Astrocyte (in vitro differentiated cells and primary cell): Measurements from ENCODE around the gene ABHD18. TPM values are rescaled to one million over a fixed set of nuclear protein-coding genes. Genes with fewer than 3 reads are reported as not detected.
"Not testable (repeated sequence)": the region's sequence is repeated elsewhere in the genome, so short reads cannot be mapped to it uniquely, and the experiment has no call there.

Experiments
- DNase-seq: peaks from one replicate; pipeline ENCODE4 v3.0.0-alpha.2; 2010; ENCODE audit warnings: low read depth
- FAIRE-seq: peaks from 2 replicates; lab custom pipeline; 2011; peaks lifted over from hg19 to GRCh38; lab: Jason Lieb, UNC
- H2AFZ ChIP-seq: 2 replicates; pipeline ENCODE4 v1.6.0; 2012; ENCODE audit warnings: low read depth, low read length, inconsistent platforms
- H3K27ac ChIP-seq: 2 replicates; pipeline ENCODE4 v1.5.1; 2011; ENCODE audit warnings: low read depth, low read length, inconsistent platforms
- H3K27me3 ChIP-seq: 2 replicates; pipeline ENCODE4 v1.6.0; 2011; ENCODE audit warnings: low read length, inconsistent platforms; ENCODE audit not compliant: insufficient read depth
- H3K36me3 ChIP-seq: 2 replicates; pipeline ENCODE4 v1.5.1; 2011; ENCODE audit warnings: low read length, inconsistent platforms; ENCODE audit not compliant: insufficient read depth
- H3K4me1 ChIP-seq: 2 replicates; pipeline ENCODE4 v1.5.1; 2011; ENCODE audit warnings: low read length, inconsistent platforms; ENCODE audit not compliant: insufficient read depth
- H3K4me2 ChIP-seq: 2 replicates; pipeline ENCODE4 v1.6.0; 2012; ENCODE audit warnings: low read length, inconsistent platforms
- H3K4me3 ChIP-seq: 2 replicates; pipeline ENCODE4 v1.5.1; 2011; ENCODE audit warnings: low read depth, mild to moderate bottlenecking, low read length, inconsistent platforms; ENCODE audit not compliant: insufficient read depth
- H3K79me2 ChIP-seq: 2 replicates; pipeline ENCODE4 v1.6.0; 2012; ENCODE audit warnings: mild to moderate bottlenecking, low read length, inconsistent platforms; ENCODE audit not compliant: insufficient read depth
- H3K9ac ChIP-seq: 2 replicates; pipeline ENCODE4 v1.6.0; 2012; ENCODE audit warnings: mild to moderate bottlenecking, low read length, inconsistent platforms
- H3K9me3 ChIP-seq: 2 replicates; pipeline ENCODE4 v1.5.1; 2012; ENCODE audit warnings: low read depth, mild to moderate bottlenecking, low read length, inconsistent platforms; ENCODE audit not compliant: insufficient read depth
- H4K20me1 ChIP-seq: 2 replicates; pipeline ENCODE4 v1.6.0; 2012; ENCODE audit warnings: low read length, inconsistent platforms; ENCODE audit not compliant: insufficient read depth
- H3K27ac Mint-ChIP-seq: one replicate; pipeline ENCODE4 v1.8.0; 2021; ENCODE audit warnings: mild to moderate bottlenecking, mixed read lengths; ENCODE audit not compliant: unreplicated experiment
- H3K27me3 Mint-ChIP-seq: one replicate; pipeline ENCODE4 v1.8.0; 2021; ENCODE audit warnings: low read depth, mixed read lengths; ENCODE audit not compliant: unreplicated experiment
- H3K36me3 Mint-ChIP-seq: one replicate; pipeline ENCODE4 v1.8.0; 2021; ENCODE audit warnings: low read depth, mixed read lengths; ENCODE audit not compliant: unreplicated experiment
- H3K4me1 Mint-ChIP-seq: one replicate; pipeline ENCODE4 v1.8.0; 2021; ENCODE audit warnings: low read depth, mixed read lengths; ENCODE audit not compliant: unreplicated experiment
- H3K4me3 Mint-ChIP-seq: one replicate; pipeline ENCODE4 v1.8.0; 2021; ENCODE audit warnings: mild to moderate bottlenecking, moderate library complexity, mixed read lengths; ENCODE audit not compliant: unreplicated experiment
- H3K9me3 Mint-ChIP-seq: one replicate; pipeline ENCODE4 v1.8.0; 2021; ENCODE audit warnings: mild to moderate bottlenecking, mixed read lengths; ENCODE audit not compliant: unreplicated experiment
- EZH2 ChIP-seq: IDR thresholded peaks from 2 replicates; pipeline ENCODE4 v1.6.1; 2012; ENCODE audit warnings: mild to moderate bottlenecking, low read length, inconsistent platforms; ENCODE audit not compliant: insufficient read depth
- total RNA-seq: library from RNA; stranded (reverse); gene quantifications from 2 replicates; pipeline ENCODE4 v1.2.1, GENCODE V29; 2021
- TF ChIP-seq, protein P1 (sequence below): IDR thresholded peaks from 2 replicates; pipeline ENCODE4 v1.5.1; 2011; ENCODE audit warnings: low read depth, mild to moderate bottlenecking, inconsistent platforms, low read length, moderate library complexity; ENCODE audit not compliant: insufficient read depth

ABHD18 gene
- total RNA-seq, 1 donor from 2014 or later, result 9.5 TPM

DNA sequence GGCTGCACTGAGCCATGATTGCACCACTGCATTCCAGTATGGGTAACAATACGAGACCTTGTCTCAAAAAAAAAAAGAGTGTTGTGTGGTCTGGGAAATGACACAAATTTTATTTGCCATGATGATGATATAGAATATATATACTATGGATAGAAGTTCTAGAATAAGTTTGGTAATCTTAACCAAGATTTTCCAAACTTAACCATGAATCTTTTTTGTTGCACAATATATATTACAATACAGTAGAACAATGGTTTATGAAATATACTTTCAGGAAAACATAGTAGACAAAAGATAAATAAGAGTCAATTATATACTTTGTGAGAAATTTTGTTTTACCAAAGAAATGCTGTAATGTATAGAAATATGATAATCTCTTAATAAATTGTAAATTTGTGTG, 35.0 kb upstream of the ABHD18 start:
- DNase-seq (no peak), FAIRE-seq (no peak)
- H3K27ac Mint-ChIP-seq, result no peak overlapping the region
- no peak for TF ChIP-seq EZH2
- TF ChIP-seq, protein P1, sequence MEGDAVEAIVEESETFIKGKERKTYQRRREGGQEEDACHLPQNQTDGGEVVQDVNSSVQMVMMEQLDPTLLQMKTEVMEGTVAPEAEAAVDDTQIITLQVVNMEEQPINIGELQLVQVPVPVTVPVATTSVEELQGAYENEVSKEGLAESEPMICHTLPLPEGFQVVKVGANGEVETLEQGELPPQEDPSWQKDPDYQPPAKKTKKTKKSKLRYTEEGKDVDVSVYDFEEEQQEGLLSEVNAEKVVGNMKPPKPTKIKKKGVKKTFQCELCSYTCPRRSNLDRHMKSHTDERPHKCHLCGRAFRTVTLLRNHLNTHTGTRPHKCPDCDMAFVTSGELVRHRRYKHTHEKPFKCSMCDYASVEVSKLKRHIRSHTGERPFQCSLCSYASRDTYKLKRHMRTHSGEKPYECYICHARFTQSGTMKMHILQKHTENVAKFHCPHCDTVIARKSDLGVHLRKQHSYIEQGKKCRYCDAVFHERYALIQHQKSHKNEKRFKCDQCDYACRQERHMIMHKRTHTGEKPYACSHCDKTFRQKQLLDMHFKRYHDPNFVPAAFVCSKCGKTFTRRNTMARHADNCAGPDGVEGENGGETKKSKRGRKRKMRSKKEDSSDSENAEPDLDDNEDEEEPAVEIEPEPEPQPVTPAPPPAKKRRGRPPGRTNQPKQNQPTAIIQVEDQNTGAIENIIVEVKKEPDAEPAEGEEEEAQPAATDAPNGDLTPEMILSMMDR, result no peak
- H3K27me3 Mint-ChIP-seq, result no peaks in the 10 kb centered on the region
- no peak overlapping the region for H3K4me2 ChIP-seq
- H3K9me3 ChIP-seq, result no peaks in the 10 kb centered on the region
- H4K20me1 ChIP-seq, result no peaks in the 10 kb centered on the region
- H3K36me3 Mint-ChIP-seq, result peaks cover 7% of the 10 kb centered on the region
- peaks cover 2% of the 10 kb centered on the region for H3K9me3 Mint-ChIP-seq
- no peaks in the 10 kb centered on the region for H3K27me3 ChIP-seq
- H2AFZ ChIP-seq, result no peak overlapping the region
- no peaks in the 10 kb centered on the region for H3K79me2 ChIP-seq
- H3K36me3 ChIP-seq, result no peaks in the 10 kb centered on the region
- H3K4me1 Mint-ChIP-seq, result no peaks in the 10 kb centered on the region
- no peaks in the 10 kb centered on the region for H3K4me1 ChIP-seq
- no peak overlapping the region for H3K27ac ChIP-seq
- H3K4me3 Mint-ChIP-seq, result no peak overlapping the region
- no peak overlapping the region for H3K9ac ChIP-seq
- H3K4me3 ChIP-seq, result no peak overlapping the region

DNA sequence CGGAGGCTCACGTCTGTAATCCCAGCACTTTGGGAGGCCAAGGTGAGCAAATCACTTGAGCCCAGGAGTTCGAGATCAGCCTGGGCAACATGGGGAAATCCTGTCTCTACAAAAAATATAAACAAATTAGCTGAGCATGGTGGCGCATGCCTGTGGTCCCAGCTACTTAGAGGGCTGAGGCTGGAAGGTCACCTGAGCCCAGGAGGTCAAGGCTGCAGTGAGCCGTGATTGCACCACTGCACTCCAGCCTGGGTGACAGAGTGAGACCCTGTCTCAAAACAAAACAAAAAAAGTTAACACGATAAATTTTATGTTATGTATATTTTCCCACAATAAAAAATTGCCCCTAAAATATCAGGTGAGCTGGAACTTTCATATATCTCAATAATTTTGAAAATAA, 33.4 kb upstream of the ABHD18 start:
- H3K4me2 ChIP-seq, H2AFZ ChIP-seq, FAIRE-seq, H3K9me3 ChIP-seq, H3K36me3 ChIP-seq, H3K4me3 ChIP-seq, H3K36me3 Mint-ChIP-seq, H4K20me1 ChIP-seq, H3K27ac ChIP-seq, H3K27me3 Mint-ChIP-seq, H3K9ac ChIP-seq, H3K4me3 Mint-ChIP-seq, H3K27me3 ChIP-seq, H3K79me2 ChIP-seq, H3K4me1 Mint-ChIP-seq, DNase-seq, H3K4me1 ChIP-seq, H3K9me3 Mint-ChIP-seq: not testable (repeated sequence)
- peak overlapping the region; percentile 53 for H3K27ac Mint-ChIP-seq

DNA sequence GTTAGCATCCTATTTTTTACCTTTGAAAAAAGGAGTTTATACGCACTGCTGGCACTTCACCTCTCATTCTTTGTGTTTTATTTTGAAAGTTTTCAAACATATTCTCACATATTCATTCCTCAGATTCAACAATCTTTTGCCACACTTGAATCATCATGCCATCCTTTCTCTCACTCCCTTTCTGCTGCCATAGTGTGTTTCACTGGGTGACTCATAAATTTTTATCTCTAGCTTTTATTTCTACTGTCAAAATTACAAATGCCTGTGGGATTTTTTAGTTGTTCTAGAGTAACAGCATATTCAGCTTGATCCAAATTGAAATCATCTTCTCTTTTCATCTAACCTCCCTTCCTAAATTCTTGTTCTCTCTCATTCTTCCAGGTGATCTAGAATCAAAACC, 28.2 kb upstream of the ABHD18 start:
- TF ChIP-seq, protein P1, result no peak
- TF ChIP-seq EZH2, result no peak
- peak; percentile 45 for DNase-seq
- Histone ChIP-seq H4K20me1 (no peaks in the 10 kb centered on the region), H2AFZ (no peak overlapping the region), H3K27me3 (no peaks in the 10 kb centered on the region), H3K9ac (no peak overlapping the region), H3K9me3 (no peaks in the 10 kb centered on the region), H3K4me2 (no peak overlapping the region), H3K27ac (no peak overlapping the region), H3K4me1 (no peaks in the 10 kb centered on the region), H3K79me2 (no peaks in the 10 kb centered on the region), H3K4me3 (no peak overlapping the region), H3K36me3 (peaks cover 4% of the 10 kb centered on the region)
- Mint-ChIP-seq H3K4me1 (peaks cover 7% of the 10 kb centered on the region), H3K4me3 (no peak overlapping the region), H3K27me3 (no peaks in the 10 kb centered on the region), H3K27ac (no peak overlapping the region), H3K9me3 (no peaks in the 10 kb centered on the region), H3K36me3 (no peaks in the 10 kb centered on the region)
- peak; percentile 76 for FAIRE-seq
